Testis (tissue), 2 donors: ENCODE measurements around the gene PIGS.

Experiments used
- CTCF ChIP-seq, 3 experiments: fragments of 450-650 bp in 2 of 3; fragments of 200-600 bp in 1 of 3; sonication (generic) in 1 of 3; IDR thresholded peaks; one replicate each; pipeline ENCODE4 v1.5.1; 2016 to 2019; ENCODE audit warnings: antibody characterized with exemption in 3 of 3, mild to moderate bottlenecking in 2 of 3, moderate library complexity in 1 of 3
- POLR2A ChIP-seq: fragments of 450-650 bp; IDR thresholded peaks from one replicate; pipeline ENCODE4 v1.6.1; 2017; ENCODE audit warnings: antibody characterized with exemption, mild to moderate bottlenecking, moderate library complexity

DNA sequence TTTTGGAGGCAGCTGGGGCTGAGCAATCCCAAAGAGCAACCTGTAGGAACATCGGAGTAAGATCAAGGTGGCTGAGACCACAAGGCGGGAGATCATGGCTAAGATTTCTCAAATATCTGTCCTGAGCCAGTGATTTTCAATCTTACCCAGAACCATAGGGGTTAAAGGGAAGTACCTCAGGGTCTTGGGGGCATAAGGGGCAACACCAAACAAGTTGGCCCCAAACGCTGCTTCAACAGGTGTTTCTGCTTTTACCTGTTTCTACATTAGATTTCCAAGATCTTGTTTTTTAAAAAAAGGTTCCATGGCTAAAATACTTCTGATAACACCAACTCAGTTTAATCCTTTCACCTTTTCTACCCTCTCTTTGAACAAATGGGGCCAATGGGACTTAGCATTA is 16.3 kb downstream of the PIGS start:
- TF ChIP-seq CTCF (IDR thresholded peaks at IDR 0.05) (no peak), POLR2A (no peak)
